Stimulated activated CD8-positive, alpha-beta memory T cell treated with anti-CD3 and anti-CD28 coated beads, Interleukin-2, amount 100 ng/mL, for 48 hours (primary cell): ENCODE results near the gene ABCC1.

Experiments
- DNase-seq, 2 donors: peaks; one replicate each; pipeline ENCODE4 v3.0.0-alpha.2; 2020; ENCODE audit warnings: low read depth in 2 of 2

The ABCC1 gene

DNA sequence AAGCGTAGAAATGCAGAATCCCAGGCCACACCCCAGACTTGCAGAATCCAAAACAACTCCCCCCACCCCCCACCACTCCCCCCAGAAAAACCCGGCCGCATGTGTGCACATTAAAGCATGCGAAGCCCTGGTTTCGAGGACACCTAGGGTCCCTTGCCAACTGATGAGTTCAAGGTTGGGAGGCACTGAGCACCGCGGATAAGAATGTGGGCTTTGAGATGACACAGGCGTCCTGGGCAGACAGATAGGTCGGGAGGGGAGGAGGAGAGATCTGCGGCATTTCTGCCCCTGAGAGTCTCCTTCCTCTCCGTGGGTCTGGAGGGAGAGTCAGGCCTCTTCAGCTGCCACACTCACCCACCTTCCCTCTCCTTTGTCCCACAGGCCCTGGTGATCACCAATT is 98.3 kb downstream of the ABCC1 start:
- DNase-seq, result no peak

GRCh38 chr16:16048904-16049582 is 99.6 kb downstream of the ABCC1 start:
- no peak for DNase-seq

DNA sequence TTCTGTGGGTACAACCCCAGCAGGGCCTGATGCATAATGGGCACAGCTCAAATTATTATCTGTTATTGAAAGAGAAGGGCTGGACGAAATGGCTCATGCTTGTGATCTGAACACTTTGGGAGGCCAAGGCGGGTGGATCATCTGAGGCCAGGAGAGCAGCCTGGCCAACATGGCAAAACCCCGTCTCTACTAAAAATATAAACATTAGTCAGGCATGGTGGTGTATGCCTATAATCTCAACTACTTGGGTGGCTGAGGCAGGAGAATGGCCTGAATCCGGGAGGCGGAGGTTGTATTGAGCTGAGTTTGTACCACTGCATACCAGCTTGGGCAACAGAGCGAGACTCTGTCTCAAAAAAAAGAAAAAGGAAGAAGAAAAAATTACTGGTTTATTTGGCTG is 100.7 kb downstream of the ABCC1 start:
- no peak for DNase-seq

GRCh38 chr16:16051132-16051531 is 101.7 kb downstream of the ABCC1 start:
- no peak for DNase-seq

DNA sequence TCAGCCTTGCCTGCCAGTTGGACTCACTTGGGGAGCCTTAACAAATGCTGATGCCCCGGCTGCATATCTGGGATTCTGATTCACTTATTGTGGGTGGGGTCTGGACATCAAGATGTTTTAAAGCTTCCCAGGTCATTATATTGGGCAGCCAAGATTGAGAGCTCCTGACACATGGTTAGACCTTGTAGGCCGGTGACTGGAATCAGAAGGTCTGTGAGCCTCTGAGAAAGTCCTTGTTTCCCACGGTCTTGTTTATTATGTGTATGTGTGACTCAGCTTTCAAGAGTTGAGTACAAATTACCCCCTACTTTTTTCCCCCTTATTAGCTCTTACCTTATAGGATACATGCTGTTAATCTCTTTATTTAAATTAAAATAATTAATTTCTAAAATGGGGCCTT is 103.5 kb downstream of the ABCC1 start:
- no peak for DNase-seq

GRCh38 chr16:16057102-16057501 is 107.7 kb downstream of the ABCC1 start:
- no peak for DNase-seq

- no peak for DNase-seq
These were observed 109.7 kb downstream of the ABCC1 start for GRCh38 chr16:16059160-16059559.

DNA sequence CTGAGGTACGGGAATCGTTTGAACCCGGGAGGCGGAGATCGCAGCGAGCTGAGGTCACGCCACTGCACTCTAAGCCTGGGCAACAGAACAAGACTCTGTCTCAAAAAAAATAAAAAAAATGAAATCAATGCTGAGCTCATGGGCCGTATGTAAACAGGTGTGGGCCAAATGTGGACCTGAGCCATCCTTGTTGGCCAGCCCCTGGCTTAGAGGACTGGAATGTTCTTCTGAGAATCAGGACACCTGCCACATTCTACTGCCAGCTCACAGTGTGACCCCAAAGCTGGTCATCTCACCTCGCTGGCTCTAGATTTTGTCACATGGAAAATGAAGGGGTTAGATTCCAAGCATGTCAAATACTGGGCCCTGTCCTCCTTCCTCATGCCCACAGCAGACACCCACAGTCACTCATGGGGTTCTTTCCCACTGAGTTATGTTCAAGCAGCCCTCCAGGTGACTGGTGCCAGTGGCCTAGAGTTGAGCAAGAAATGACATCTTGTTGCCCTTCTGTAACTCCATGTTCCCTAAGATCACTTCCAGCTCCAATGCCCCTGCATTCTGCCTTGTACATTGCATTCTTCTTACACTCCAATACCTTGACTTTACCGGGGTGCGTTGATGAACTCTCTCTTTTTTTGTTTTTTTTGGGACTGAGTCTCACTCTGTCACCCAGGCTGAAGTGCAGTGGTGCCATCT is 110.6 kb downstream of the ABCC1 start:
- DNase-seq, result no peak

GRCh38 chr16:16062023-16062937 is 112.9 kb downstream of the ABCC1 start:
- DNase-seq, result no peak

DNA sequence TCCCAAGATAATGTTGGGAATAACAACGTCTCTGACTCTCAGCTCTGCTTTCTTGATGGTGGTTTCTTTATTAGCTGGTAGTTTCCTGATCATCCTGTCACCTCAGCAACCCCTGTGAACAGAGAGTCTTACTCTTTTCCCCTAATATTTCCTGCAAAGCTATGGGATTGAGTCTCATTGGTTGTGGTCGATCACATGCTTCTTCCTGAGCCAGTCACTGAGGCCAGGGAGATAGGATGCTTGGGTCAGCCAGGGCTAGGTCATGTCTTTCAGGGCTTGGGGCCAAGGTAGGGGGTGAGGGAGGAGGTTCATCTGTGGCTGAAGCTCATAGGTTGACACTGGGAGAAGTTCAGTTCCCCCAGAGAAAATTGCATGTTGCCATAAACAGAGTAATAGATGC is 114.3 kb downstream of the ABCC1 start:
- DNase-seq, result no peak

GRCh38 chr16:16064874-16065384 is 115.5 kb downstream of the ABCC1 start:
- DNase-seq, result no peak

DNA sequence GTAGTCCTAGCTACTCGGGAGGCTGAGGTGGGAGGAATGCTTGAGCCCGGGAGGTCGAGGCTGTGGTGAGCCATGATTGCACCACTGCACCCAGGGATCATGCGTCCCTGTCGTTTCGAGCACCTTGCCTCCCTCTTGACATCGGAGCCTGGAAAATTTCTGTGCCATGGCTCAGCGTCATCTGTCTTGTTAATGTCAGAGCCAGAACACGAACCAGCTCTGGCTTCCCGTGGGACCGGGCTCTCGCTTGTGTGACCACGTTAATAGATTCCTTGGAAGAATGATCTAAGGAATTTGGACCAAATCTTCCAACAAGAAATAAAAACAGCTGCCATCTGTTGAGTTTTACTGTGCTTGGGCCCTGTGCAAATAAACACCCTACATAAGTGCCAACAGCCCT is 117.7 kb downstream of the ABCC1 start:
- no peak for DNase-seq

DNA sequence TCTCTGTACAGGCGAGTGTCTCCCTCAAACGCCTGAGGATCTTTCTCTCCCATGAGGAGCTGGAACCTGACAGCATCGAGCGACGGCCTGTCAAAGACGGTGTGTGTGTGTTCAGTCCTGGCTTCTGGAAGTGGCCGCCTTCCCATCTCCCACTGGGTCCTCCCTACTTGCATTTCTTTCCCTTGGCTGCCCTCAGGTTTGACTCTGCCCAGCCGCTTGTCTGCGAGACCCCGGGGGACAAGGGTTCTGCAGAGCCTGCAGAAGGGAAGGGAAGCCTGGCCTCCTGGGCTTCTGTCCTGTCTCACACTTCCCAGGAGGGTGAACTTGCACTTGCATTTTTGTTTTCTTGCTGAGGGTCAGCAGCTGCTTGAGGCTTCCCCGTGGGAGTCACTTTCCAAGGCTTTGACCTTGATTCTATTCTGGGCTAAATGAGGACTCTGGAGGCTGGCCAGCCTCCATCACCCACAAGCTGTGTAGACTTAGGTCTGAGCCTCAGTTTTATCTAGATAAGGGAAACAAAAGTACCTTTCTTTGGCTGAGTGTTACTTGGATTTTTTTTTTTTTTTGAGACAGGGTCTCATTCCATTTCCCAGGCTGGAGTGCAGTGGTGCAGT is 122.3 kb downstream of the ABCC1 start:
- no peak for DNase-seq

GRCh38 chr16:16073001-16073545 is 123.7 kb downstream of the ABCC1 start:
- DNase-seq, result no peak

GRCh38 chr16:16073891-16074881 is 124.8 kb downstream of the ABCC1 start:
- no peak for DNase-seq

GRCh38 chr16:16075488-16076422 is 126.3 kb downstream of the ABCC1 start:
- DNase-seq, result no peak

DNA sequence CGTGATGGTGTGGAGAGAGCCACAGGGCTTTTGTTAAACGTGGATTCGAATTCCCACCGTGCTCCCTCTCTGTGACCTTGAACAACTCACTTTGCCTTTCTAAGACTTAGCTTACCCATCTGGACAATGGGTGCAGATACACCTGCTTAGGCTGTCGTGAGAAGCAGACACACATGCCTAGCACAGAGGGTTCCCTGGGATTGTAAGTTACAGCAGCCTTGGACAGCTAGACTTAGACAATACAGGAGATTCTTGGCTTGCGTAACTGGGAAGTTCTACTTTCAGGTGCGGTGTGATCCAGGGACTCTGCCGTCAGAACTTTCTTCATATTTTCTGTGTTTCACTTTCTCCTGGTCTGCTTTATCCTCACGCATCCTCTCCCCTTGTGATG is 127.0 kb downstream of the ABCC1 start:
- DNase-seq, result no peak

DNA sequence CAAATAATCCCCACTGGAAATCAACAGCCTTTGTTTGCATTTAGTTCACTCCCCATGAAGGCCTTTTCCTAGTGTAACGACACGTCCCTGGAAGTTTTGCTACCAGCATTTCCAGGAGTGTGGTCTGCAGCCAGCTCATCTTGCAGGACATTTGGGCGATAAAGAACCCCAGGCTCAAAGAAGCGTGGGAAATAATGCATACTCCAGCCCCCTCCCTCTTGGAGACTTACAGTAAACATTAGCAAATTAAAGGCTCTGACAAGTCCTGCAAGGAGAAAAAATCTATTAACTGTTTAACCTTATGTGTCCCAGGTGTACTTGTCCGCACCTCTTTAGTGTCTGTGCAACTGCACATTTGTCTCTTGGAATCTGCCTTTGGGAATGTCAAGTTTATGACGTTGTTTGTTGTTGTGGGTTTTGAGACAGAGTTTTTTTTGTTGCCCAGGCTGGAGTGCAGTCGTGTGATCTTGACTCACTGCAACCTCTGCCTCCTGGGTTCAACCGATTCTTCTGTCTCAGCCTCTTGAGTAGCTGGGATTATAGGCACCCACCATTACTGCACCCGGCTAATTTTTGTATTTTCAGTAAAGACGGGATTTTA is 131.1 kb downstream of the ABCC1 start:
- no peak for DNase-seq

- DNase-seq, result no peak
These were observed 131.7 kb downstream of the ABCC1 start for GRCh38 chr16:16081141-16081540.
